ENCODE data around the gene UBR4. TPM values are rescaled to one million over a fixed set of nuclear protein-coding genes. Genes with fewer than 3 reads are reported as not detected.

Gene UBR4
- polyA plus RNA-seq, 3 donors = 44.3 to 93.8 (median 49.4) TPM

DNA sequence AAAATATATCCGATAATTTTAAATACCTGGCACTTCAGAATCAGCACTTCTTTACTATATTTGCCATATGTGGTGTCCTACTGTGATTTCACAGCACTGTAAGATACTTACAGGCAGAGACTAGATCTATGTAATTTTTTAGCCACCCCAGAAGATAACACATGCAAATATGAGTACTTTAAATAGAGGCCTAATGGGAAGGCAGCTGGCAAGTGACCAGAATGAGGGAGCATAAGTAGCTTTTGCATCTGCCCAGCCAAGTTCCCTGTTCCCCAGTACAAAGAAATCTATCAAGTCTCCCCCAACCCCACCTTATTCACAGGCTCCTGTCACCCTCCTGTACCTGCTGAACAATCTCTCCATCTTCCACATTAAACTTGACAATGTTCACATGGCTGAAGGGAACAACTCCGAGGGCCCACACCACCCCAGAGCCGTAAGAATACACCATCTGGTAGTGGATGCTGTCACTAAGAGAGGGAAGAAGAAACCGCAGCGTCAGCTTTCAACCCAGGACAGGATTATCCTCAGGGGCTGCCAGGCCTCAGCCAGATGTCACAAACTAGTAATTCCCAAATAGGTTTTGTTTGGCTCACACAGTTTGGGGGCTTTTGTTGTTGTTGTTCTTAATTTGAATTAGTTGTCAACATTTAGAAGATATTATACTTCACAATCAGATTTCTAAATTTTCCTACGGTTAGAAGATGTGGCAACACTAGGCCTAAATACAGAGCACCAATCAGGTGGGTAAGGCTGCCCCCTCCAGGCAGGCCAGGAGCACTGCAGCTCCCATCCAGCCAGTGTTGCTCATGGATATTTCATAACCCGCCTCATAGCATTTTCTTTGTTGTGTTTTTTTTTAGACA, 30.8 kb upstream of the UBR4 start:
- peaks cover 0 to 1% (median 0%) of the 10 kb centered on the region in 7 donors for H3K9me3 Mint-ChIP-seq
- 40% methylated on average over 1 of the region's 7 CpGs for WGBS (ENCODE audit: insufficient coverage)
- no peak overlapping the region for H3K4me3 ChIP-seq (replicated peaks in 1 of 3; ENCODE audit: low read depth in 2 of 3, low read length in 3 of 3)
- peaks cover 4% of the 10 kb centered on the region for H4K20me1 ChIP-seq (ENCODE audit: insufficient read depth, low read length)
- TF ChIP-seq, protein P1, sequence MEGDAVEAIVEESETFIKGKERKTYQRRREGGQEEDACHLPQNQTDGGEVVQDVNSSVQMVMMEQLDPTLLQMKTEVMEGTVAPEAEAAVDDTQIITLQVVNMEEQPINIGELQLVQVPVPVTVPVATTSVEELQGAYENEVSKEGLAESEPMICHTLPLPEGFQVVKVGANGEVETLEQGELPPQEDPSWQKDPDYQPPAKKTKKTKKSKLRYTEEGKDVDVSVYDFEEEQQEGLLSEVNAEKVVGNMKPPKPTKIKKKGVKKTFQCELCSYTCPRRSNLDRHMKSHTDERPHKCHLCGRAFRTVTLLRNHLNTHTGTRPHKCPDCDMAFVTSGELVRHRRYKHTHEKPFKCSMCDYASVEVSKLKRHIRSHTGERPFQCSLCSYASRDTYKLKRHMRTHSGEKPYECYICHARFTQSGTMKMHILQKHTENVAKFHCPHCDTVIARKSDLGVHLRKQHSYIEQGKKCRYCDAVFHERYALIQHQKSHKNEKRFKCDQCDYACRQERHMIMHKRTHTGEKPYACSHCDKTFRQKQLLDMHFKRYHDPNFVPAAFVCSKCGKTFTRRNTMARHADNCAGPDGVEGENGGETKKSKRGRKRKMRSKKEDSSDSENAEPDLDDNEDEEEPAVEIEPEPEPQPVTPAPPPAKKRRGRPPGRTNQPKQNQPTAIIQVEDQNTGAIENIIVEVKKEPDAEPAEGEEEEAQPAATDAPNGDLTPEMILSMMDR (IDR thresholded peaks at IDR 0.05) = peak; percentile 96
- no peaks in the 10 kb centered on the region for H3K4me1 Mint-ChIP-seq
- peak; percentile 56 to 72 (median 68) for DNase-seq
- H3K27me3 ChIP-seq (ENCODE audit: control insufficient read depth in 2 of 2, insufficient read depth in 2 of 2, low read length in 2 of 2) = no peaks in the 10 kb centered on the region
- peak overlapping the region in 1 of 2 donors; percentile 24 for H3K27ac ChIP-seq (ENCODE audit: low read depth in 1 of 2, low read length in 2 of 2)
- no peak overlapping the region for H2AFZ ChIP-seq (ENCODE audit: insufficient read depth, low read depth, low read length, poor library complexity, severe bottlenecking)
- H3K9ac ChIP-seq (ENCODE audit: insufficient read depth, low read length, poor library complexity, severe bottlenecking) = no peak overlapping the region
- H3K36me3 ChIP-seq (replicated peaks in 1 of 2; ENCODE audit: control insufficient read depth in 1 of 2, insufficient read depth in 2 of 2, low read length in 2 of 2) = peaks cover 78 to 93% of the 10 kb centered on the region in 2 donors
- H3K4me3 Mint-ChIP-seq = no peak overlapping the region
- no peaks in the 10 kb centered on the region for H3K4me1 ChIP-seq (ENCODE audit: control insufficient read depth in 1 of 2, insufficient read depth in 2 of 2, low read length in 2 of 2)
- no peaks in the 10 kb centered on the region for H3K27me3 Mint-ChIP-seq (ENCODE audit: low read depth in 3 of 3)
- peaks cover 81 to 90% of the 10 kb centered on the region in 2 donors for H3K36me3 Mint-ChIP-seq
- H3K9me3 ChIP-seq (replicated peaks in 1 of 2; ENCODE audit: control insufficient read depth in 1 of 2, insufficient read depth in 1 of 2, low read length in 2 of 2) = no peaks in the 10 kb centered on the region
- peaks cover 2% of the 10 kb centered on the region for H3K79me2 ChIP-seq (ENCODE audit: insufficient read depth, low read length)
- H3K4me2 ChIP-seq (replicated peaks; ENCODE audit: extremely low read depth, low read length, poor library complexity, severe bottlenecking) = no peak overlapping the region
- H3K27ac Mint-ChIP-seq = peak overlapping the region; percentile 1 to 79 (median 58)
- intact Hi-C loops (cut with micrococcal nuclease) = loop anchor here in 1 of 2 donors (5.0 kb wide), 1 partner anchor 64 kb away; no protein-coding TSS in a partner anchor

DNA sequence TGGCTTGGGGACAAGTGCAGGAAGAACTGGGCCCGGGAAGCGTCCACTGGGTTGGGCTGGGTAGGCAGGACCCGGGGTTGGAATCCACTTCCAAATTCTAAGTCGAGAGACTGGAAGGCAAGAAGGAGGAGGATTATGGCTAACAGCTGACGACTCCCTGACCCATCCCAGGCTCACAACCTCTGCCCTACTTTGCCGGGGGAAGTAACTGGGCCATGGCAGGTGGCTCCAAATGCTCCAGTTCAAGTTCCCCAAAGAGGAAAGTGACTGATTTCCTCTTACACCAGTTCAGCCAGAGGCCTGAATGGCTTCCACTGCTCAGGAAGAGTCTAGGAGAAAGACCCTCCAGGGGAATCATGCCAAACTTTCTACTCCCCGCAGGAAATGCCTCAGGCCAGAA, 29.8 kb upstream of the UBR4 start:
- peaks cover 0 to 1% (median 0%) of the 10 kb centered on the region in 7 donors for H3K9me3 Mint-ChIP-seq

More for the DNA sequence above, 29.8 kb upstream of the UBR4 start:
- H4K20me1 ChIP-seq (ENCODE audit: insufficient read depth, low read length) = peaks cover 4% of the 10 kb centered on the region
- WGBS (ENCODE audit: insufficient coverage) = 100% methylated on average over 2 of the region's 7 CpGs
- H3K27me3 ChIP-seq (ENCODE audit: control insufficient read depth in 2 of 2, insufficient read depth in 2 of 2, low read length in 2 of 2) = no peaks in the 10 kb centered on the region
- H3K27ac ChIP-seq (ENCODE audit: low read depth in 1 of 2, low read length in 2 of 2) = no peak overlapping the region
- H3K36me3 Mint-ChIP-seq = peaks cover 83 to 93% of the 10 kb centered on the region in 2 donors
- H3K4me2 ChIP-seq (replicated peaks; ENCODE audit: extremely low read depth, low read length, poor library complexity, severe bottlenecking) = no peak overlapping the region
- no peak for DNase-seq
- intact Hi-C loops (cut with micrococcal nuclease) = loop anchor here in 1 of 2 donors (5.0 kb wide), 1 partner anchor 63 kb away; no protein-coding TSS in a partner anchor
- H3K27me3 Mint-ChIP-seq (ENCODE audit: low read depth in 3 of 3) = no peaks in the 10 kb centered on the region
- H3K4me3 Mint-ChIP-seq = no peak overlapping the region
- no peak overlapping the region for H3K9ac ChIP-seq (ENCODE audit: insufficient read depth, low read length, poor library complexity, severe bottlenecking)
- no peak overlapping the region for H2AFZ ChIP-seq (ENCODE audit: insufficient read depth, low read depth, low read length, poor library complexity, severe bottlenecking)
- no peaks in the 10 kb centered on the region for H3K4me1 Mint-ChIP-seq
- peaks cover 83 to 96% of the 10 kb centered on the region in 2 donors for H3K36me3 ChIP-seq (replicated peaks in 1 of 2; ENCODE audit: control insufficient read depth in 1 of 2, insufficient read depth in 2 of 2, low read length in 2 of 2)
- no peaks in the 10 kb centered on the region for H3K9me3 ChIP-seq (replicated peaks in 1 of 2; ENCODE audit: control insufficient read depth in 1 of 2, insufficient read depth in 1 of 2, low read length in 2 of 2)
- H3K4me1 ChIP-seq (ENCODE audit: control insufficient read depth in 1 of 2, insufficient read depth in 2 of 2, low read length in 2 of 2) = no peaks in the 10 kb centered on the region
- no peak overlapping the region for H3K4me3 ChIP-seq (replicated peaks in 1 of 3; ENCODE audit: low read depth in 2 of 3, low read length in 3 of 3)
- peak overlapping the region in 3 of 7 donors; percentile 5 to 71 (median 54) for H3K27ac Mint-ChIP-seq
- TF ChIP-seq, protein P1 (IDR thresholded peaks at IDR 0.05) = no peak
- H3K79me2 ChIP-seq (ENCODE audit: insufficient read depth, low read length) = no peaks in the 10 kb centered on the region

All from CD14-positive monocyte (primary cell).